GM21447 (cell line): Measurements from ENCODE around the gene NUP85.
"Not testable (repeated sequence)": the region's sequence is repeated elsewhere in the genome, so short reads cannot be mapped to it uniquely, and the experiment has no call there.

Experiments
- ATAC-seq: cut with Tn5 transposase; IDR thresholded peaks from one replicate; pipeline ENCODE4 v1.9.1; 2021; ENCODE audit not compliant: unreplicated experiment

Gene NUP85

GRCh38 chr17:75240394-75241142 is 35.1 kb downstream of the NUP85 start:
- ATAC-seq = no peak

DNA sequence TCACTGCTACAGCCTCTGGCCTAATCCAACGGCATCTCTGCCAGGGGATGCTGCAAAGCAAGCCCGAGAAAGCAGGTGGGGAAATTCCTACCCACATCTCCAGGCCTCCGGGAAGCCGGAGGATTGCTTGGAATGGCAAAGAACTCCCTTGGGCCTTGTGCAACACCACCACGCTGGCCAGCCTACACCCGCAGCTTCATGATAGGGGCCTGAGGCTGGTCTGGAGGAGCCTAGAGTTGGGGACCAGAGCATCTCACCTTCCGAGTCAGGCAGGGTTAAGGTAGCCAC is 35.6 kb downstream of the NUP85 start:
- ATAC-seq = no peak

- ATAC-seq = no peak
These were observed 36.0 kb downstream of the NUP85 start for GRCh38 chr17:75241502-75241901.

DNA sequence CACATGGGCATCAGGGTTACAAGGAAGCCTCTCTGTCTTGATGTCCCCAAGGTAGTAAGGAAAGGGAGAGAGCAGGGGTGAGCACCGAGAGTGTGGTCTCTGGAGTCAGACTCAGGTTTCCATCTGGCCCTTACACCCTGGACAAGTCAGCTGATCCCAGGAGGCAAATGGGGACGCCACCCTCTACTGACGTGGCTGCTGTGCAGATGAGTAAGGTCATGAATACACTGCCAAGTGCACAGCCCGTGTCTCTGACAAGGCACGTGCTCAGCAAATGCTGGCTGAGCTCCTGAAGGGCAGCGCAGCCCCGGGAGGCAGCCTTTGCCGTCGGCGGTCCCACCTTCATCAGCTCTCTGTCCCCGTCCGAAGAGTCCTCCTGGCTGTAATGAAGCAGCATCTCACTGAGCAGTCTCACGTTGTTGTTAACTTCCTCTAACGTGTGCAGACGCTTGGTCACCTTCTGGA is 36.5 kb downstream of the NUP85 start:
- no peak for ATAC-seq

- ATAC-seq = no peak
These were observed 37.1 kb downstream of the NUP85 start for GRCh38 chr17:75242461-75243042.

GRCh38 chr17:75244133-75244866 is 38.8 kb downstream of the NUP85 start:
- ATAC-seq = no peak

DNA sequence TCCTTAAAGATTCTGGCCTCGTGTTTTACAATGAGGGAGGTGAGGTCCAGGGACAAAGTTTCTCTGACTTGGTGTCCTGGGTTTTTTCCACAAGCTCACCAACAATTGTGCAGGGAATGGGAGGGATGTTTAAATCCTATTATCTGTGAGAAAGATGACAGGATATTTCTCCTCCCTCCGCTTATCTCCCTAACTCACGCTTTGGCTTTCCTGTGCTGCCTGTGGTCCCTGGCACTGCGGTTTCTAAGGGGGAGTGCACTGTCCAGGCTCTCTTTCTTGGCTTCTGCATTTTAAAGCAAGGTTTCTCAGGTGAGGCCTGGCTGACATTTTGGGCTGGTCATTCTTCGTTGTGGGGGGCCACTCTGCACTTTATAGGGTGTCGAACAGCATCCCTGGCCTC is 39.5 kb downstream of the NUP85 start:
- no peak for ATAC-seq

- no peak for ATAC-seq
These were observed 40.9 kb downstream of the NUP85 start for GRCh38 chr17:75246404-75246803.

DNA sequence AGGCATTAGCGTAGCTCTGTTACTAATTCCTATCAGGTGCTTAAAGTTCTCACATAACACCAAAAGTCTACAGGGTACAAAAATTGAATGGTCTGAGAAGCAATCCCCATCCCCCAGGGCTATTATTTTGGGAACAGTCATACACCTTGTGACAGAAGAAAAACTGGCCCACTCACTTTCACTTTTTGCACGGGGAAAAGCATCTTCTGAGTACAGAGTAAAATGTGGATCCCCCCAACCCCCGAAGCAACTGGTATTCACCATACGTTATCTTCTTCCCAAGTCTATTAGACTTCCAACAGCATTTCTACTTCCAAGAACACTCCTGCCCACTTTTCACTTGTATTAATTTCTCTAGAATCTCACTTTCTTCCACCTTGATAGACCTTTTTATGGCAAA is 44.1 kb downstream of the NUP85 start:
- no peak for ATAC-seq

DNA sequence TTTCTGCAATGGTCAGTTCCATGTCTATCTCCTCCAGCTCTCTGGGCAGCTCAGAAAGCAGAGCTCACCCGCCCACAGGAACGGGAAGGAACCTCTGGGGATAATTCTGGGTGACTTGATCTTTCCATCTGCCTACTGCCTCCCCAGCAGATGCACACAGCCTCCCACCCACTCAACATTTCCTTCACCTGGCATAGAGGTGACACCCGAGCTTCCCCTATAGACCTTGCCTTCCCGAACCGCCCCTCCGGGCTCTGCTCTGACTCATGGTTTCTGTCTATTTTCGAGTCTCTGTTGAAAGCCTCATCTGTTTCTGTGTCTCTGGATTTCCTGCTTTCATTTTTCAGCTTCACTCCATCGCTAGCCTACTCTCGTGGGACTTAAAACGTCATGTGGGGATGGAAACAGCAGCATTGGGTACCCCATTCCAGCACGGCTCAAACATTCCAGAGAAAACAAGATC is 44.6 kb downstream of the NUP85 start:
- peak; percentile 96 for ATAC-seq

DNA sequence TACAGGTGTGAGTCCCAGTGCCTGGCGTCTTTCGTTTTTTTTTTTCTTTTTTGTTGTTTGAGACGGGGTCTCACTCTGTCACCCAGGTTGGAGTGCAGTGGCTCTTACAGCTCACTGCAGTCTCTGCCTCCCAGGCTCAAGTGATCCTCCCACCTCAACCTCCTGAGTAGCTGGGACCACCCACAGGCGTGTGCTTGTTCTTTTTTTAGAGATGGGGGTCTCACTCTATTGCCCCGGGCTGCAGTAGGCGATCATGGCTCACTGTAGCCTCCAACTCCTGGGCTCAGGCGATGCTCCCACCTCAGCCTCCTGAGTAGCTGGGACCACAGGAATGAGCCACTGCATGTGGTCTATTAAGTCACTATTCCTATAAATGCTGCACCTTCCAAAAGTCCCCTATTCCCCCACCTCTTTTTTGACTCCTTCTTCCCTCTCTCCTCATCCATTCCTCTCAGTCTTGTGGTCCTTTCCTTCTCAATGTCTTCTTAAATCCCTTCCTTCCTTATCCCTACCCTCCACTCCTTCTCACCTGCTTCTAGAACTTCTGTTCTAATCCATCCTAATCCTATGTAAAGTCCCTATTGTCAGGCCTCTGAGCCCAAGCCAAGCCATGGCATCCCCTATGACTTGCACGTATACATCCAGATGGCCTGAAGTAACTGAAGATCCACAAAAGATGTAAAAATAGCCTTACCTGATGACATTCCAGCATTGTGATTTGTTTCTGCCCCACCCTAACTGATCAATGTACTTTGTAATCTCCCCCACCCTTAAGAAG is 46.7 kb downstream of the NUP85 start:
- ATAC-seq = no peak

GRCh38 chr17:75255954-75256698 is 50.6 kb downstream of the NUP85 start:
- ATAC-seq = not testable (repeated sequence)

GRCh38 chr17:75257228-75257627 is 51.7 kb downstream of the NUP85 start:
- ATAC-seq = not testable (repeated sequence)

DNA sequence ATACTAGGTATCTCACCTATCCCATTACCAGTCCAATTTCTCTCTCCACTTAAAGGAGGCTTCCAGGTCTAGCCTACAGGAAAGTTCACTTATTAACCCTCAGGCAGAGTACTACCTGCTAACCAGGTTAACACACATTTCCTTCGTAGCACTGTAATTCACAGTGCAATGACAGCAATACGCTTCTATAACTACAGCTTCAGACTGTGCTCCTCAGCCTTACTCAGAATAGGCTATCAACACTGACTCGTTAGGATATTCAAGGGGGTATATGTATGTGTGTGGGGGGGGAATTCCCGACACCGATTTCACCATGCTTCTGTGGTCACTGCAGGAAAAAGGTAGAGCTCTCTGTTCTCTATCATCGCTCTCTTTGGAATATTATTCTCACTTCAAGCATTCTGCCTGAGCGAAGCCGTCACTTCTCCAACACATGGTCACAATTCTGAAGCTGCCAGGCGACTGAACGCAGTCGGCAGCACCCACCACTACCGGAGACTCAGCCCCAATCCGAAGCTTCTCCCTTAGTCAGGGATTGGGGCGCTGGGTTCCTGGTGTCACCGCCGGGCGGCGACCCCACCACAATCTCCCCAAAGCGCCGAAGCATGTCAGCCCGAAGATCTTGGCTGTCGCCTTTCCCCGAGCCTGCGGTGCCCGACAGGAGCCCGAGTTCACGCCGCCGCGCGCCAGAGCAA is 55.3 kb downstream of the NUP85 start:
- peak; percentile 33 for ATAC-seq

- ATAC-seq = peak; percentile 86
These were observed 56.0 kb downstream of the NUP85 start, which contains the start of the genes GGA3 and MRPS7 for GRCh38 chr17:75261336-75262111. Gene GGA3 (minus strand): TSS chr17:75261606. CDS start chr17:75261587, 19 bp downstream. Gene MRPS7 (plus strand): TSS chr17:75261879. CDS start chr17:75261901, 22 bp downstream.

GRCh38 chr17:75262112-75262606 is 56.7 kb downstream of the NUP85 start:
- no peak for ATAC-seq

GRCh38 chr17:75263055-75263454 is 57.6 kb downstream of the NUP85 start:
- no peak for ATAC-seq

DNA sequence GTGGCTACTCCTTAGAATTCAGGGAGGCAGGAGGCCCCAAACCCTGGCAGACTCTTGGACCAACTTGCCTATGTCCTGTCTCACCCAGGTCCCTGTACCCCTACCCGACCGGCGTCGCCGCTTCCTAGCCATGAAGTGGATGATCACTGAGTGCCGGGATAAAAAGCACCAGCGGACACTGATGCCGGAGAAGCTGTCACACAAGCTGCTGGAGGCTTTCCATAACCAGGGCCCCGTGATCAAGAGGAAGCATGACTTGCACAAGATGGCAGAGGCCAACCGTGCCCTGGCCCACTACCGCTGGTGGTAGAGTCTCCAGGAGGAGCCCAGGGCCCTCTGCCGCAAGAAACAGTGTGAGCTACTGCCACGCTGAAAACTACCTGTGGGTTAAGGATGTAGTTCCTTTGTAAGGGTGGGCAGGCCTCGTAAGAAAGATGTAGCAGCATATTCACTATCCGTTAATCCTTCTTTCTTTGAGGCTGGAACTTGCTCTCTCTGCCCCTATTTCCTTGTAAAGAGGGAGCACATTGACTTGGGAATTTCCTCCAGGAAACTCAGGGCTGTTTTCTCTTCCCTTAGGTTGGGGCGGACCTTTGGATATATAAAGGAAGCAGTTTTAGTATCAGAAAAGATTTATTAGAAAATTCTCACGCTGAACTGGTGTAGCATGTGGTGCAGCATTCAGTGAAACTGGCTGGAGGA is 60.3 kb downstream of the NUP85 start:
- no peak for ATAC-seq
